Measurements from ENCODE around the gene GLI3. TPM values are rescaled to one million over a fixed set of nuclear protein-coding genes. Genes with fewer than 3 reads are reported as not detected.

Gene GLI3
- total and polyA plus RNA-seq, 2 of the 8 experiments (the other 6 are each of a cell fraction or from before 2014, with no cell fraction given), result 8.0 to 31.1 TPM

DNA sequence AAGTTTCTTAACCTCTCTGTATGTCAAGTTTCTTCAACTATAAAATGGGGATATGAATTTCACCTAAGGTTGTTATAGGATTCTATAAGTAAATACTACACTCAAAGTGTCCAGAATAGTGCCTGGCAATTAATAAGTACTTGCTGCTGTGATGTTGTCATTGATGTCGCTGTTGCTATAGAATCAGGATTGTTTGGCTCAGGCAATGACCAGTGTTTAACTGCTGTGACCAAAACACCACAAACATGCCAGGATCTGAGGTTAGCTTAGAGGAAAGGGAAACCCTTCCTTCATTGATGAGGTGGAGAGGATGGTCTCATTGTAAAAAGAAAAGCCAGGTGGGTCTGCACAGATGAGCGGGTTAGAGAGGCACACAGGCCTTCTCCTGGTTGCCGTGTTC is 311.1 kb downstream of the GLI3 start (continued):
- no peak for TF ChIP-seq CBX8 (IDR thresholded peaks at IDR 0.05; ENCODE audit: borderline replicate concordance, low read depth, low read length)
- no peak for TF ChIP-seq SP4 (IDR thresholded peaks at IDR 0.05; ENCODE audit: low read length)
- no peak for TF ChIP-seq GTF2F1 (IDR thresholded peaks at IDR 0.05; ENCODE audit: borderline replicate concordance, low read depth, low read length)
- TF ChIP-seq, protein P1, sequence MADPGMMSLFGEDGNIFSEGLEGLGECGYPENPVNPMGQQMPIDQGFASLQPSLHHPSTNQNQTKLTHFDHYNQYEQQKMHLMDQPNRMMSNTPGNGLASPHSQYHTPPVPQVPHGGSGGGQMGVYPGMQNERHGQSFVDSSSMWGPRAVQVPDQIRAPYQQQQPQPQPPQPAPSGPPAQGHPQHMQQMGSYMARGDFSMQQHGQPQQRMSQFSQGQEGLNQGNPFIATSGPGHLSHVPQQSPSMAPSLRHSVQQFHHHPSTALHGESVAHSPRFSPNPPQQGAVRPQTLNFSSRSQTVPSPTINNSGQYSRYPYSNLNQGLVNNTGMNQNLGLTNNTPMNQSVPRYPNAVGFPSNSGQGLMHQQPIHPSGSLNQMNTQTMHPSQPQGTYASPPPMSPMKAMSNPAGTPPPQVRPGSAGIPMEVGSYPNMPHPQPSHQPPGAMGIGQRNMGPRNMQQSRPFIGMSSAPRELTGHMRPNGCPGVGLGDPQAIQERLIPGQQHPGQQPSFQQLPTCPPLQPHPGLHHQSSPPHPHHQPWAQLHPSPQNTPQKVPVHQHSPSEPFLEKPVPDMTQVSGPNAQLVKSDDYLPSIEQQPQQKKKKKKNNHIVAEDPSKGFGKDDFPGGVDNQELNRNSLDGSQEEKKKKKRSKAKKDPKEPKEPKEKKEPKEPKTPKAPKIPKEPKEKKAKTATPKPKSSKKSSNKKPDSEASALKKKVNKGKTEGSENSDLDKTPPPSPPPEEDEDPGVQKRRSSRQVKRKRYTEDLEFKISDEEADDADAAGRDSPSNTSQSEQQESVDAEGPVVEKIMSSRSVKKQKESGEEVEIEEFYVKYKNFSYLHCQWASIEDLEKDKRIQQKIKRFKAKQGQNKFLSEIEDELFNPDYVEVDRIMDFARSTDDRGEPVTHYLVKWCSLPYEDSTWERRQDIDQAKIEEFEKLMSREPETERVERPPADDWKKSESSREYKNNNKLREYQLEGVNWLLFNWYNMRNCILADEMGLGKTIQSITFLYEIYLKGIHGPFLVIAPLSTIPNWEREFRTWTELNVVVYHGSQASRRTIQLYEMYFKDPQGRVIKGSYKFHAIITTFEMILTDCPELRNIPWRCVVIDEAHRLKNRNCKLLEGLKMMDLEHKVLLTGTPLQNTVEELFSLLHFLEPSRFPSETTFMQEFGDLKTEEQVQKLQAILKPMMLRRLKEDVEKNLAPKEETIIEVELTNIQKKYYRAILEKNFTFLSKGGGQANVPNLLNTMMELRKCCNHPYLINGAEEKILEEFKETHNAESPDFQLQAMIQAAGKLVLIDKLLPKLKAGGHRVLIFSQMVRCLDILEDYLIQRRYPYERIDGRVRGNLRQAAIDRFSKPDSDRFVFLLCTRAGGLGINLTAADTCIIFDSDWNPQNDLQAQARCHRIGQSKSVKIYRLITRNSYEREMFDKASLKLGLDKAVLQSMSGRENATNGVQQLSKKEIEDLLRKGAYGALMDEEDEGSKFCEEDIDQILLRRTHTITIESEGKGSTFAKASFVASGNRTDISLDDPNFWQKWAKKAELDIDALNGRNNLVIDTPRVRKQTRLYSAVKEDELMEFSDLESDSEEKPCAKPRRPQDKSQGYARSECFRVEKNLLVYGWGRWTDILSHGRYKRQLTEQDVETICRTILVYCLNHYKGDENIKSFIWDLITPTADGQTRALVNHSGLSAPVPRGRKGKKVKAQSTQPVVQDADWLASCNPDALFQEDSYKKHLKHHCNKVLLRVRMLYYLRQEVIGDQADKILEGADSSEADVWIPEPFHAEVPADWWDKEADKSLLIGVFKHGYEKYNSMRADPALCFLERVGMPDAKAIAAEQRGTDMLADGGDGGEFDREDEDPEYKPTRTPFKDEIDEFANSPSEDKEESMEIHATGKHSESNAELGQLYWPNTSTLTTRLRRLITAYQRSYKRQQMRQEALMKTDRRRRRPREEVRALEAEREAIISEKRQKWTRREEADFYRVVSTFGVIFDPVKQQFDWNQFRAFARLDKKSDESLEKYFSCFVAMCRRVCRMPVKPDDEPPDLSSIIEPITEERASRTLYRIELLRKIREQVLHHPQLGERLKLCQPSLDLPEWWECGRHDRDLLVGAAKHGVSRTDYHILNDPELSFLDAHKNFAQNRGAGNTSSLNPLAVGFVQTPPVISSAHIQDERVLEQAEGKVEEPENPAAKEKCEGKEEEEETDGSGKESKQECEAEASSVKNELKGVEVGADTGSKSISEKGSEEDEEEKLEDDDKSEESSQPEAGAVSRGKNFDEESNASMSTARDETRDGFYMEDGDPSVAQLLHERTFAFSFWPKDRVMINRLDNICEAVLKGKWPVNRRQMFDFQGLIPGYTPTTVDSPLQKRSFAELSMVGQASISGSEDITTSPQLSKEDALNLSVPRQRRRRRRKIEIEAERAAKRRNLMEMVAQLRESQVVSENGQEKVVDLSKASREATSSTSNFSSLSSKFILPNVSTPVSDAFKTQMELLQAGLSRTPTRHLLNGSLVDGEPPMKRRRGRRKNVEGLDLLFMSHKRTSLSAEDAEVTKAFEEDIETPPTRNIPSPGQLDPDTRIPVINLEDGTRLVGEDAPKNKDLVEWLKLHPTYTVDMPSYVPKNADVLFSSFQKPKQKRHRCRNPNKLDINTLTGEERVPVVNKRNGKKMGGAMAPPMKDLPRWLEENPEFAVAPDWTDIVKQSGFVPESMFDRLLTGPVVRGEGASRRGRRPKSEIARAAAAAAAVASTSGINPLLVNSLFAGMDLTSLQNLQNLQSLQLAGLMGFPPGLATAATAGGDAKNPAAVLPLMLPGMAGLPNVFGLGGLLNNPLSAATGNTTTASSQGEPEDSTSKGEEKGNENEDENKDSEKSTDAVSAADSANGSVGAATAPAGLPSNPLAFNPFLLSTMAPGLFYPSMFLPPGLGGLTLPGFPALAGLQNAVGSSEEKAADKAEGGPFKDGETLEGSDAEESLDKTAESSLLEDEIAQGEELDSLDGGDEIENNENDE (IDR thresholded peaks at IDR 0.05; ENCODE audit: insufficient replicate concordance, low read length), result no peak
- no peak for TF ChIP-seq RXRA (IDR thresholded peaks at IDR 0.05; ENCODE audit: insufficient read depth, low read depth, low read length)
- no peak for TF ChIP-seq CTBP2 (IDR thresholded peaks at IDR 0.05; ENCODE audit: borderline replicate concordance, insufficient read depth, insufficient read length, low read length)
- no peak for TF ChIP-seq RAD21 (IDR thresholded peaks at IDR 0.05 in 1 of 2, conservative IDR thresholded peaks at IDR 0.05 in 1 of 2; ENCODE audit: low read depth in 2 of 2, low read length in 2 of 2)
